K562 (cell line): Measurements from ENCODE around the gene RHOB. TPM values are rescaled to one million over a fixed set of nuclear protein-coding genes. Genes with fewer than 3 reads are reported as not detected.

Source experiments
- ATAC-seq: fragments of 200-7000 bp; cut with Tn5 transposase; 3 replicates; pipeline ENCODE4 v1.9.1; 2020; ENCODE audit warnings: moderate library complexity
- BruUV-seq: library from RNA; stranded (reverse); fragments of 400-500 nt; replicated peaks from 2 replicates; lab custom pipeline; 2021; lab: Mats Ljungman, UMichigan
- CTCF ChIA-PET: fragments of 300-600 bp; formaldehyde crosslinking; extraction: SDS; loops from one replicate; lab custom pipeline; 2021; ENCODE audit warnings: low intra/inter-chr PET ratio; lab: Yijun Ruan, JAX
- POLR2A ChIA-PET: fragments of 300-600, 350-650 bp; sonication (Branson Sonifier 250); formaldehyde crosslinking; extraction: SDS; loops from one replicate; lab custom pipeline; 2021; ENCODE audit warnings: antibody characterized with exemption, inconsistent platforms; lab: Yijun Ruan, JAX
- DNase-seq, 4 experiments: peaks; one replicate each; pipeline versions ENCODE4 v3.0.0 to v3.0.0-alpha.2; 2011 to 2018; ENCODE audit warnings: low spot score in 3 of 4, mixed read lengths in 3 of 4; ENCODE audit errors: extremely low read depth in 1 of 4
- FAIRE-seq: peaks from 2 replicates; lab custom pipeline; 2011; peaks lifted over from hg19 to GRCh38; lab: Jason Lieb, UNC
- H2AFZ ChIP-seq: 2 replicates; pipeline ENCODE4 v1.6.0; 2011; ENCODE audit warnings: low read depth, low read length, control low read depth, inconsistent platforms
- H3K27ac ChIP-seq: fragments of 200-600 bp; 3 replicates; pipeline ENCODE4 v1.8.0; 2011; ENCODE audit warnings: low read depth, mild to moderate bottlenecking, control low read depth, inconsistent platforms, low read length, moderate library complexity, mixed read lengths; ENCODE audit errors: extremely low read depth
- H3K27me3 ChIP-seq, 2 experiments: fragments of 300-600 bp in 1 of 2; 2 replicates in 1 of 2; 3 replicates in 1 of 2; pipeline versions ENCODE4 v1.6.0 to v1.8.0; 2011; ENCODE audit warnings: inconsistent platforms in 2 of 2, low read length in 2 of 2, mild to moderate bottlenecking in 1 of 2, mixed read lengths in 1 of 2, moderate library complexity in 1 of 2; ENCODE audit not compliant: control insufficient read depth in 2 of 2, insufficient read depth in 2 of 2
- H3K36me3 ChIP-seq: fragments of 300-600 bp; 3 replicates; pipeline ENCODE4 v1.8.0; 2011; ENCODE audit warnings: mild to moderate bottlenecking, low read length, inconsistent platforms; ENCODE audit not compliant: control insufficient read depth, insufficient read depth
- H3K4me1 ChIP-seq, 2 experiments: fragments of 200-600 bp in 1 of 2; replicated peaks in 1 of 2; 2 replicates in 1 of 2; 3 replicates in 1 of 2; pipeline versions ENCODE4 v1.5.1 to v1.8.0; 2011; ENCODE audit warnings: inconsistent platforms in 2 of 2, low read length in 2 of 2, mild to moderate bottlenecking in 1 of 2, mixed read lengths in 1 of 2, moderate library complexity in 1 of 2; ENCODE audit not compliant: control insufficient read depth in 2 of 2, insufficient read depth in 2 of 2
- H3K4me2 ChIP-seq: 2 replicates; pipeline ENCODE4 v1.6.1; 2011; ENCODE audit warnings: low read length, control low read depth, inconsistent platforms, mixed read lengths; ENCODE audit not compliant: insufficient read depth
- H3K4me3 ChIP-seq: fragments of 200-600 bp; sonication (generic), shearing (Covaris generic); 2 replicates; pipeline ENCODE4 v1.5.1; 2016; ENCODE audit warnings: control low read depth, inconsistent platforms
- H3K79me2 ChIP-seq: fragments of 200-600 bp; 3 replicates; pipeline ENCODE4 v1.8.0; 2011; ENCODE audit warnings: low read length, inconsistent platforms; ENCODE audit not compliant: control insufficient read depth, insufficient read depth
- H3K9ac ChIP-seq, 2 experiments: 2 replicates each; pipeline versions ENCODE4 v1.6.0 to v1.6.1; 2011; ENCODE audit warnings: low read depth in 2 of 2, low read length in 2 of 2, control low read depth in 1 of 2, inconsistent platforms in 1 of 2, mild to moderate bottlenecking in 1 of 2, mixed read lengths in 1 of 2; ENCODE audit not compliant: insufficient read depth in 1 of 2
- H3K9me1 ChIP-seq: one replicate; pipeline ENCODE4 v1.6.0; 2011; ENCODE audit warnings: inconsistent platforms, mild to moderate bottlenecking, low read length, moderate library complexity; ENCODE audit not compliant: control insufficient read depth, insufficient read depth
- H3K9me3 ChIP-seq: replicated peaks from 2 replicates; pipeline ENCODE4 v1.5.1; 2011; ENCODE audit warnings: low read depth, low read length, inconsistent platforms; ENCODE audit not compliant: control insufficient read depth, insufficient read depth
- H4K20me1 ChIP-seq: replicated peaks from 2 replicates; pipeline ENCODE4 v1.6.1; 2011; ENCODE audit warnings: low read length, inconsistent platforms, mixed read lengths; ENCODE audit not compliant: control insufficient read depth, insufficient read depth
- ARID1B ChIP-seq: fragments of 450-650 bp; IDR thresholded peaks from 2 replicates; pipeline ENCODE4 v1.6.1; 2016; ENCODE audit warnings: antibody characterized with exemption, mild to moderate bottlenecking, inconsistent platforms
- ATF7 ChIP-seq: fragments of 450-650 bp; IDR thresholded peaks from 2 replicates; pipeline ENCODE4 v1.7.1; 2014; ENCODE audit warnings: mild to moderate bottlenecking, moderate library complexity
- CEBPB ChIP-seq: fragments of 450-650 bp; IDR thresholded peaks from 2 replicates; pipeline ENCODE4 v1.6.1; 2016; ENCODE audit warnings: missing genetic modification characterization, missing compliant biosample characterization
- CEBPG ChIP-seq, 3 experiments: fragments of 200-800 bp in 1 of 3; sonication (Bioruptor generic) in 1 of 3; sonication (generic) in 1 of 3; formaldehyde crosslinking in 1 of 3; IDR thresholded peaks in 2 of 3; conservative IDR thresholded peaks in 1 of 3; 2 replicates each; pipeline versions ENCODE4 v1.6.1 to v1.8.0; 2016 to 2022; ENCODE audit warnings: missing compliant biosample characterization in 2 of 3, missing genetic modification characterization in 2 of 3, mild to moderate bottlenecking in 1 of 3, missing genetic modification reagents in 1 of 3
- EP300 ChIP-seq: IDR thresholded peaks from 2 replicates; pipeline ENCODE4 v1.6.1; 2012; ENCODE audit warnings: low read length, improper control_type of control experiment
- FOSL1 ChIP-seq: fragments of 200-800 bp; sonication (Bioruptor generic); conservative IDR thresholded peaks from 2 replicates; pipeline ENCODE4 v1.6.1; 2016; ENCODE audit warnings: missing genetic modification characterization, missing compliant biosample characterization
- FOXA3 ChIP-seq, 2 experiments: fragments of 450-650 bp in 1 of 2; sonication (generic) in 1 of 2; formaldehyde crosslinking; IDR thresholded peaks in 1 of 2; conservative IDR thresholded peaks in 1 of 2; 2 replicates each; pipeline versions ENCODE4 v1.4.0 to v1.8.0; 2020 to 2022; ENCODE audit warnings: mild to moderate bottlenecking in 2 of 2, missing genetic modification reagents in 1 of 2
- JUN ChIP-seq, 2 experiments: sonication (generic) in 1 of 2; formaldehyde crosslinking in 1 of 2; IDR thresholded peaks; 2 replicates each; pipeline versions ENCODE4 v1.6.1 to v1.8.0; 2012 to 2022; ENCODE audit warnings: borderline replicate concordance in 2 of 2, mild to moderate bottlenecking in 2 of 2, improper control_type of control experiment in 1 of 2, low read depth in 1 of 2, low read length in 1 of 2, missing genetic modification reagents in 1 of 2
- JUND ChIP-seq, 2 experiments: IDR thresholded peaks; 2 replicates in 1 of 2; 3 replicates in 1 of 2; pipeline ENCODE4 v1.6.1; 2011; ENCODE audit warnings: borderline replicate concordance in 2 of 2, low read depth in 2 of 2, low read length in 2 of 2, improper control_type of control experiment in 1 of 2, missing biosample characterization in 1 of 2, missing genetic modification characterization in 1 of 2, missing genetic modification reagents in 1 of 2
- RCOR1 ChIP-seq, 2 experiments: IDR thresholded peaks; 2 replicates each; pipeline ENCODE4 v1.6.1; 2012; ENCODE audit warnings: low read depth in 2 of 2, low read length in 2 of 2, borderline replicate concordance in 1 of 2, improper control_type of control experiment in 1 of 2
- RFX7 ChIP-seq: fragments of 250-450 bp; sonication (Bioruptor Pico); IDR thresholded peaks from 2 replicates; pipeline ENCODE4 v1.5.1; 2021; ENCODE audit warnings: mild to moderate bottlenecking
- SMARCA4 ChIP-seq: fragments of 450-650 bp; IDR thresholded peaks from 2 replicates; pipeline ENCODE4 v1.6.1; 2016
- TFE3 ChIP-seq: fragments of 450-650 bp; formaldehyde crosslinking; IDR thresholded peaks from 2 replicates; pipeline ENCODE4 v1.4.0; 2020; ENCODE audit warnings: mild to moderate bottlenecking, mixed read lengths
- ZFP30 ChIP-seq: fragments of 250-450 bp; sonication (Bioruptor Pico); IDR thresholded peaks from 2 replicates; pipeline ENCODE4 v1.8.0; 2022; ENCODE audit warnings: moderate library complexity, mild to moderate bottlenecking, inconsistent platforms, borderline replicate concordance
- ZNF766 ChIP-seq: fragments of 200-800 bp; sonication (Bioruptor generic); conservative IDR thresholded peaks from 2 replicates; pipeline ENCODE4 v1.6.1; 2016; ENCODE audit warnings: missing genetic modification characterization, missing compliant biosample characterization
- WGBS: fragments of 100-300 bp; shearing (Covaris generic); methylation state at CpG from one replicate; pipeline ENCODE4 v1.1.6; 2016; ENCODE audit warnings: low coverage, mixed read lengths; ENCODE audit not compliant: insufficient coverage; ENCODE audit errors: missing lambda C conversion rate; 5-methylcytosine and 5-hydroxymethylcytosine counted together
- in situ Hi-C: fragments of 300-500 bp; cut with MboI; formaldehyde crosslinking; loops from 4 replicates; pipeline ENCODE4 v1.15.0; 2018; ENCODE audit warnings: inconsistent platforms, mixed read lengths
- intact Hi-C: fragments of 100-400 bp; cut with micrococcal nuclease; formaldehyde crosslinking; loops from 2 replicates; pipeline ENCODE4 v1.14.2; 2022
- polyA plus RNA-seq, 8 experiments: library from polyadenylated mRNA; depleted of rRNA in 4 of 8; stranded (reverse) in 5 of 8; unstranded in 3 of 8; fragments of >200 nt; fragmentation: Nextera tagmentation in 2 of 8; fragmentation: Illumina TruSeq in 1 of 8; extraction: Ambion mirVana in 2 of 8; extraction: Trizol in 1 of 8; gene quantifications; 2 replicates each; pipeline versions ENCODE4 v1.2.1 to v1.2.3, GENCODE V29; 2011 to 2014; ENCODE audit warnings: inconsistent platforms in 1 of 8, missing spikeins in 1 of 8
- total RNA-seq, 7 experiments: library from RNA; depleted of rRNA in 6 of 7; stranded (reverse); fragments of >200 nt in 6 of 7; fragmentation: Illumina TruSeq in 2 of 7; extraction: Trizol in 2 of 7; gene quantifications; 2 replicates each; pipeline versions ENCODE4 v1.2.1 to v1.2.3, GENCODE V29; 2011 to 2021; ENCODE audit warnings: low replicate concordance in 1 of 7

Gene RHOB
- total and polyA plus RNA-seq, 9 of the 15 experiments (the other 6 are each of a cell fraction or from before 2014, with no cell fraction given), result 0.07 to 4.8 (median 1.1) TPM

DNA sequence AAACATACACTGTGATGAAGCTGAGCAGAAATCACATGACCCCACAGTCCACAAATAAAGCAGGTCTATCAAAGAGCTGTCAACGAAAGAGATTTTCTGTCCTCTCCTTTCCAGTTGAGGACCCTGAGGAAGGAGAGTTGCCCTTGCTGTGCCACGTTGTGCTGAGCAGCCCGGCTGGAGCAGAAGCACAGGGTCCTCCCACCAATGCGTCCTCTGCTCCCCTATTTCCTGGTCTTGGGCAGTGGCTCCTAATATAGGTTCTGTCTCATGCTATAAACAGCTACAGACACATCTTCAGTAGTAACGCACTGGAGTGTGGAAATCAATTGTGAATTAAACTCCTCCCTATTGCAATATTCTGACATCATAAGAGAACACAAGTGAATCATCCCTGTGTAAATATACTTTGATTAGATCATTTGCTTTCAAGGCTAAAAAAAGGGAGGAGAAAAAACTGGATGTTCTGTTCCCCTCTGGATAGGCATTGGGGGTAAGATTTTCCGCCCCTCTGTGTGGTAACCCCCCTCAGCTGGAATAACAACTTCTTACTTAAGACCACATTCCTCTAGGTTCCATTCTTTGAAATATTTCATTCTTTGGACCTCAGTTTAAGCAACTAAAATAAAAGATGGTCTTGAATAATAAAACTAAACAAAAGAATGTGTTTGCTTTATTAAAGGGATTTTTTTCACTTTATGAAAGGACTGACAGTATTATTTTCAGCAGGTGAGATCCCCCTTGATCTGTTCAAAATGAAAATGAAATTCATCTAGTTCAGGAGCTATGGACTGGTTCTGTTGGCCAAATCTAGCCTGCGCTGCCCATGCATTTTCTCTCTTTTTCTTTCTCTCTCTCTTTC, 8.3 kb upstream of the RHOB start:
- BruUV-seq, result no TSS peak
- no peaks in the 10 kb centered on the region for H3K9me3 ChIP-seq
- in situ Hi-C loops (loop anchor here (25.0 kb wide), 1 partner anchor 499 kb away; no protein-coding TSS in a partner anchor), intact Hi-C loops (loop anchor here (5.0 kb wide), 1 partner anchor 41 kb away; no protein-coding TSS in a partner anchor)
- WGBS, result 9% methylated on average over 7 of the region's 7 CpGs
- DNase-seq, result no peak
- peaks cover 4 to 11% of the 10 kb centered on the region in 2 experiments; a peak in 2 of 5 replicates for H3K27me3 ChIP-seq
- no peak overlapping the region for H3K4me2 ChIP-seq
- POLR2A ChIA-PET, result interaction anchor here (0.6 to 2.2 kb wide), 3 partner anchors 9 to 92 kb away, joined by 4 to 8 read pairs (median 7); no protein-coding TSS in a partner anchor
- no peaks in the 10 kb centered on the region; a peak in 3 of 5 replicates for H3K4me1 ChIP-seq
- H3K9ac ChIP-seq, result no peak overlapping the region
- no peak overlapping the region for H3K4me3 ChIP-seq
- no peaks in the 10 kb centered on the region for H3K9me1 ChIP-seq
- H3K36me3 ChIP-seq, result no peaks in the 10 kb centered on the region
- H4K20me1 ChIP-seq, result no peaks in the 10 kb centered on the region
- no peaks in the 10 kb centered on the region for H3K79me2 ChIP-seq
- no peak overlapping the region for H2AFZ ChIP-seq
- no peak for FAIRE-seq
- no peak overlapping the region for H3K27ac ChIP-seq
- no peak for ATAC-seq
- CTCF ChIA-PET, result interaction anchor here (0.8 kb wide), 1 partner anchor 205 kb away, joined by 4 read pairs; no protein-coding TSS in a partner anchor
- peak; percentile 80 for TF ChIP-seq JUND (IDR thresholded peaks at IDR 0.05; ENCODE audit: borderline replicate concordance, low read depth, low read length)
- 0 out of 3 replicates have a peak, but pooled peaks have one; percentile 65 for TF ChIP-seq JUND (tag; IDR thresholded peaks at IDR 0.05; ENCODE audit: borderline replicate concordance, low read depth, low read length)
- no peak for TF ChIP-seq ZNF766 (CRISPR knock-in tag)
- TF ChIP-seq CEBPB (tag), result 0 out of 2 replicates have a peak, but pooled peaks have one; percentile 7
- peak; percentile 87 for TF ChIP-seq JUN (IDR thresholded peaks at IDR 0.05; ENCODE audit: borderline replicate concordance, low read depth, low read length)
- no peak for TF ChIP-seq JUN (CRISPR knock-in tag; IDR thresholded peaks at IDR 0.05; ENCODE audit: borderline replicate concordance)
- TF ChIP-seq EP300, result 0 out of 2 replicates have a peak, but pooled peaks have one; percentile 21
- peak; percentile 49; the same call in 1 of the 2 replicates for TF ChIP-seq CEBPG (CRISPR knock-in tag; IDR thresholded peaks at IDR 0.05)
- TF ChIP-seq CEBPG (tag; conservative IDR thresholded peaks at IDR 0.05 in 1 of 2, IDR thresholded peaks at IDR 0.05 in 1 of 2), result peak; percentile 19 to 92; a peak in 2 of 4 replicates
- TF ChIP-seq RFX7 (CRISPR knock-in tag), result no peak
- TF ChIP-seq FOXA3 (CRISPR knock-in tag; conservative IDR thresholded peaks at IDR 0.05 in 1 of 2, IDR thresholded peaks at IDR 0.05 in 1 of 2), result peak; percentile 72 to 90; a peak in 3 of 4 replicates
- TF ChIP-seq TFE3 (CRISPR knock-in tag), result peak; percentile 63
- no peak for TF ChIP-seq ZFP30
- TF ChIP-seq FOSL1 (tag), result peak; percentile 84
- TF ChIP-seq ATF7, result peak; percentile 67; the same call in 1 of the 2 replicates
- TF ChIP-seq RCOR1 (IDR thresholded peaks at IDR 0.05; ENCODE audit: borderline replicate concordance in 1 of 2, low read depth in 2 of 2, low read length in 2 of 2), result no peak
- peak; percentile 18; the same call in 1 of the 2 replicates for TF ChIP-seq SMARCA4
- TF ChIP-seq ARID1B, result peak; percentile 28; the same call in 1 of the 2 replicates
